GM21381 (cell line): ENCODE measurements around the gene ATP1A3.
A peak's percentile ranks its signal among the peaks of the same experiment; 100 is the strongest.

Source experiments
- ATAC-seq: cut with Tn5 transposase; IDR thresholded peaks from one replicate; pipeline ENCODE4 v1.9.1; 2021; ENCODE audit warnings: mild to moderate bottlenecking, moderate library complexity; ENCODE audit not compliant: unreplicated experiment

Gene ATP1A3

GRCh38 chr19:41988947-41989346 lies 5.1 kb downstream of the ATP1A3 start:
- ATAC-seq: no peak

GRCh38 chr19:41987141-41987860 lies 6.7 kb downstream of the ATP1A3 start:
- ATAC-seq: no peak

GRCh38 chr19:41984961-41985360 lies 9.1 kb downstream of the ATP1A3 start:
- ATAC-seq: no peak

DNA sequence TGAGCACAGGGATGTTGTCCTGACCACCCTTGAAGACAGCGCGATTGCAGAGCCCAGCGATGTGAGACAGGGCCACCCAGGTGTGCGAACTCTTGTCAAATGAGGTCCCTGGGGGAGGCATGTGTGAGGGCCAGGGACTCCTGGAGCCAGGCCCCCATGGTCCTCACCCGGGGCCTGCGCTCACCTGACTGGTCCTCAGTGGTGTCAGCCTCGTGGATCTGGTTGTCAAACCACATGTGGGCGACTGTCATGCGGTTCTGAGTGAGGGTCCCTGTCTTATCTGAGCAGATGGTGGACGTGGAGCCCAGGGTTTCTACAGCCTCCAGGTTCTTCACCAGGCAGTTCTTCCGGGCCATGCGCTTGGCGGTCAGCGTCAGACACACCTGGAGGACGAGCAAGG lies 12.3 kb downstream of the ATP1A3 start:
- no peak for ATAC-seq

- ATAC-seq: no peak
Measured at GRCh38 chr19:41978470-41978869, 15.6 kb downstream of the ATP1A3 start.

GRCh38 chr19:41977916-41978315 lies 16.1 kb downstream of the ATP1A3 start:
- no peak for ATAC-seq

GRCh38 chr19:41974652-41975051 lies 19.4 kb downstream of the ATP1A3 start:
- ATAC-seq: no peak

DNA sequence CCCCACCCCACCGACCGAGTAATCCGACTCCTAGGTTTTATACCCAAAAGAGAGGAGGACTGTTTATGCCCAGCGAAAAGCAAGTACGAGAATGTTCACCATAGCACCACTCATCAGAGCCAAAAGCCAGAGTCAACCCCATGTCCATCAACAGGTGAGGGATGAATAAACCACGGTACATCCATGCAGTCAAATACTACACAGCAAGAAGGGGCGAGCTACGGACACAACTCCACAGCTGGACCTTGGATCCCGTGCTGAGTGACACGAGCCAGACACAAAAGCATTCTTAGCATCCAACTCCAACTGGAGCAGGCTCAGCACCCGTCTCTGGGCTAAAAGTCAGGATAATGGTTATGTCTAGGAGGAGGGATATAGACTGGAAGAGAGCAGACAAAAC lies 22.7 kb downstream of the ATP1A3 start:
- ATAC-seq: no peak

GRCh38 chr19:41969772-41970458 lies 24.1 kb downstream of the ATP1A3 start:
- ATAC-seq: no peak

DNA sequence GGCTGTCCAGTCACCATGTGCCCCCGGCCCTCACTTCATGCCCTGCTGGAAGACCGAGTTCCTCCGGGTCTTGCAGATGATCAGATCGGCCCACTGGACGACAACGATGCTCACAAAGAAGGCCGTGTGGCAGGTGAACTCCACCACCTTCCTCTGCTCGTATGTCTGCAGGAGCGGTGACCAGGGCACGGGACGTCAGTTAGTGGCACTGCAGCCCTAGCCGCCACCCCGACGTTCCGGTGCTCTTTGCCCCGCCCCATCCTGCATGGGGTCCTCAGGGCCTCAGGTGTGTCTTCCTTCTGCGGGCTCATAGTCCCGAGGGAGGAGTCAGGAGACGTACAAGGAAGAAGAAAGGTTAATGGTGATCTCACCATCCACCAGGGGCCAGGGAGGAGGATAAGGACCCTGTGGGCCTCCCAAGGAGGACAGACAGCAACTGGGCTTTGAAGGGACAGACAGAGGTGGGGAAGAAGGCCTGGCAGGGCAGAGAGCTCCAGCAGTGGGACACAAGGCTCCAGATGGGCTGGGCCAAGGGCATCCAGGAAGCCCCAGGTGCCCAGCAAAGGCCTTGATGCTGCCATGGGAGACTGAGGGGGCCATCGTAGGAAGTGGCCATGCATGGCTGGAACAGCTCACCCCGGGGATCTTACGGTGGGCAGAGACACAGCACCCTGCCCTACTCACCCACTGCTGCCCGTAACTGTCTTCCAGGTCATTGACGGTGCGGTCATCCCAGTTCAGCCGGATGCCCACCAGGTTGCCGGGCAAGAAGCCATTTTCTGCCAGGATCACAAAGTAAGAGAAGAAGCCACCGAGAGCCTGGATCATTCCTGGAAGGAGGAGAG lies 25.1 kb downstream of the ATP1A3 start:
- no peak for ATAC-seq

DNA sequence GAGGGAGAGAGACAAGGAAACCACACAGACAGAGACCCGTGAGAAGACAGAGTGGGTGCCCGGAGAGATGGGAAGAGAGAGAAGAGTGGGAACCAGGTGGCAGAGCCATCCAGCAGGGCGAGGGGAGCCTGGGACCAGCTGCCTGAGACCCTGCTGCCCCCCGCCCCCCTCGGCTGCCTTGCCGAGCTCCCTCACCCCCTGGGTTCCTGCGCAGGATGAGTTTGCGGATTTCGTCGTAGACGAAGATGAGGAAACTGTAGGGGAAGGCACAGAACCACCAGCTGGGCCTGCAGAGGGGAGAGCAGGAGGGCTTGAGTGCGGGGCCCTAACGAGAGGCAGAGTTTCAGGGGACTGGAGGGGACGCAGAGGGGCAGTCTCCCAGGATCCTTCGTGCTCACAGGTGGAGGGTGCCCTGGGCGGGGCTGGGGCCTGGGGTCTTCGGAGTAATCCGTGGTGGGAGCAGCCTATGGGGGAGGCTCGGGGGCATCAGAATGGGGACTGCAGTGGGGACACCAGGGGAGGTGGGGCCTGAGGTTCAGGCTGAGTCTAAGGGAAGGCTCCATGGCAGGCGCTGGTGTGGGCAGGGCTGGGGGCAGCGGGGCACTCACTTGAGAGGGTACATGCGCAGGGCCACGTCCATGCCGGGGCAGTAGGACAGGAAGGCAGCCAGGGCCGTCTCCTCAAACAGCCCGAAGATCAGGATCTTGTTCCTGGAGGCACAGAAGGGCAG lies 26.8 kb downstream of the ATP1A3 start:
- ATAC-seq: no peak

DNA sequence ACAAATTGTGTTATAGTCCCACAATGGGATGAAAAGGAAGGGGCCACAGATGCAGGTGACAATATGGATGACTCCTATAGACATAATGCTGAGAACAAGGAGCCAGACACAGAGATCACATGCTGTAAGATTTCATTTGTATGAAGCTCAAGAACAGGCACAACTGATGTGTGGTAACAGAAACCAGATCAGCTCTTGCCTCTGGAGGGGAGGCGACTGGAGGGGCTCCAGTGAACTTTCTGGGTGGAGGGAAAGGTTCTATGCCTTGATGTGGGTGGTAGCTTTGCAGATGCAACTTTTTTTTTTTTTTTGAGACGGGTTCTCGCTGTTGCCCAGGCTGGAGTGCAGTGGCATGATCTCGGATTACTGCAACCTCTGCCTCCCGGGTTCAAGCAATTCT lies 28.9 kb downstream of the ATP1A3 start:
- no peak for ATAC-seq

- ATAC-seq: no peak
Measured at GRCh38 chr19:41960973-41961372, 33.1 kb downstream of the ATP1A3 start.

GRCh38 chr19:41959056-41960053 lies 34.7 kb downstream of the ATP1A3 start, which contains the start of gene RABAC1:
TSS of gene RABAC1 (minus strand) at chr19:41959321. CDS start at chr19:41959292, 29 bp downstream.
- ATAC-seq: peak; percentile 77

GRCh38 chr19:41958367-41959055 lies 35.5 kb downstream of the ATP1A3 start:
- peak; percentile 51 for ATAC-seq

GRCh38 chr19:41957838-41958366 lies 36.1 kb downstream of the ATP1A3 start:
- ATAC-seq: no peak

GRCh38 chr19:41957161-41957837 lies 36.7 kb downstream of the ATP1A3 start:
- no peak for ATAC-seq

DNA sequence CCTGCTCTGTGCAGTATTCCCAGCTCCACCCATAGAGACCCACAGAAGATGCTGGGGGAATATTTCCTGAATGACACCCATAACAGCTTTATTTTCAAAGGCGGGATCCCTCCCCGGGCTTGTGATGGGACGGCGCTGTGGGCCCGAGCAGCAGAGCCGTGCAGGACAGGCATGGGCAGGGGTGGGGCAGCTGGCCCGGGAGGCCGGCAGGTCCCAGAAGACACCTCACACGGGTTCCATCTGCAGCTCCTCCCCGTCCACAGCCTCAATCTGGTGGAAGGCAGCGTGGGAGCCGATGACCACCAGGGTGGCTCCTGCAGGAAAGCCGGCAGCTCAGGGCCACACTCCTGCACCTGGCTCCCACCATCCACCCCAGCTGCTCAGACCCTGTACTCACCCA lies 37.4 kb downstream of the ATP1A3 start:
- ATAC-seq: no peak
